HepG2 (cell line): Measurements from ENCODE around the gene CKS1B. TPM values are rescaled to one million over a fixed set of nuclear protein-coding genes. Genes with fewer than 3 reads are reported as not detected.

Experiments
- ADNP ChIP-seq: sonication (generic); formaldehyde crosslinking; IDR thresholded peaks from 2 replicates; pipeline ENCODE4 v1.4.0; 2020; ENCODE audit warnings: missing genetic modification reagents
- ARID2 ChIP-seq: sonication (generic); formaldehyde crosslinking; IDR thresholded peaks from 2 replicates; pipeline ENCODE4 v1.8.1; 2022; ENCODE audit warnings: mild to moderate bottlenecking, missing genetic modification reagents, borderline replicate concordance
- ATF7-NPFF ChIP-seq: sonication (generic); formaldehyde crosslinking; IDR thresholded peaks from 2 replicates; pipeline ENCODE4 v1.8.1; 2023; ENCODE audit warnings: mild to moderate bottlenecking, low read depth, missing genetic modification reagents, moderate library complexity
- BCL3 ChIP-seq: sonication (generic); formaldehyde crosslinking; IDR thresholded peaks from 2 replicates; pipeline ENCODE4 v1.5.1; 2020; ENCODE audit warnings: mild to moderate bottlenecking, missing genetic modification reagents, moderate library complexity
- FIP1L1 ChIP-seq: fragments of 200-400 bp; formaldehyde crosslinking; IDR thresholded peaks from 2 replicates; pipeline ENCODE4 v1.6.1; 2018; ENCODE audit warnings: low read depth, mild to moderate bottlenecking, low read length, moderate library complexity, borderline replicate concordance; ENCODE audit not compliant: insufficient read depth
- FLYWCH1 ChIP-seq: sonication (generic); formaldehyde crosslinking; IDR thresholded peaks from 2 replicates; pipeline ENCODE4 v1.8.1; 2023; ENCODE audit warnings: mild to moderate bottlenecking, missing genetic modification reagents
- HIC2 ChIP-seq: sonication (generic); formaldehyde crosslinking; IDR thresholded peaks from 2 replicates; pipeline ENCODE4 v1.9.0; 2022; ENCODE audit warnings: low read depth, missing genetic modification reagents
- KDM4B ChIP-seq: sonication (generic); formaldehyde crosslinking; IDR thresholded peaks from 2 replicates; pipeline ENCODE4 v1.4.0; 2020; ENCODE audit warnings: missing genetic modification reagents
- KDM5B ChIP-seq: sonication (generic); formaldehyde crosslinking; IDR thresholded peaks from 2 replicates; pipeline ENCODE4 v1.4.0; 2020; ENCODE audit warnings: missing genetic modification reagents, mild to moderate bottlenecking, borderline replicate concordance
- NCOR1 ChIP-seq: fragments of 200-600 bp; sonication (generic); IDR thresholded peaks from 2 replicates; pipeline ENCODE4 v1.7.0; 2017; ENCODE audit warnings: antibody characterized with exemption, low read length, borderline replicate concordance
- NR2F2 ChIP-seq: IDR thresholded peaks from 2 replicates; pipeline ENCODE4 v1.6.1; 2012; ENCODE audit warnings: low read depth, inconsistent platforms, borderline replicate concordance
- PATZ1 ChIP-seq: sonication (generic); formaldehyde crosslinking; IDR thresholded peaks from 2 replicates; pipeline ENCODE4 v1.4.0; 2020; ENCODE audit warnings: missing genetic modification reagents
- RBFOX2 ChIP-seq: fragments of 200-400 bp; formaldehyde crosslinking; IDR thresholded peaks from 2 replicates; pipeline ENCODE4 v1.6.1; 2017; ENCODE audit warnings: low read depth, mild to moderate bottlenecking, low read length
- SNRNP70 ChIP-seq: fragments of 200-400 bp; formaldehyde crosslinking; IDR thresholded peaks from 2 replicates; pipeline ENCODE4 v1.6.1; 2017; ENCODE audit warnings: mild to moderate bottlenecking, low read depth, low read length, moderate library complexity
- SP5 ChIP-seq: IDR thresholded peaks from 2 replicates; pipeline ENCODE4 v1.6.1; 2016; ENCODE audit warnings: low read depth, borderline replicate concordance
- TFDP2 ChIP-seq: sonication (generic); formaldehyde crosslinking; IDR thresholded peaks from 2 replicates; pipeline ENCODE4 v1.4.0; 2020; ENCODE audit warnings: missing genetic modification reagents
- ZFP90 ChIP-seq: sonication (generic); formaldehyde crosslinking; IDR thresholded peaks from 2 replicates; pipeline ENCODE4 v1.8.0; 2022; ENCODE audit warnings: missing genetic modification reagents, mild to moderate bottlenecking, inconsistent platforms, borderline replicate concordance
- ZNF276 ChIP-seq: sonication (generic); formaldehyde crosslinking; IDR thresholded peaks from 2 replicates; pipeline ENCODE4 v1.4.0; 2020; ENCODE audit warnings: mild to moderate bottlenecking, low read depth, missing genetic modification reagents
- ZNF317 ChIP-seq: sonication (generic); formaldehyde crosslinking; IDR thresholded peaks from 2 replicates; pipeline ENCODE4 v1.5.0; 2020; ENCODE audit warnings: mild to moderate bottlenecking, missing genetic modification reagents
- ZNF383 ChIP-seq: sonication (generic); formaldehyde crosslinking; IDR thresholded peaks from 2 replicates; pipeline ENCODE4 v1.4.0; 2020; ENCODE audit warnings: missing genetic modification reagents, mild to moderate bottlenecking, borderline replicate concordance
- ZNF776 ChIP-seq: sonication (generic); formaldehyde crosslinking; IDR thresholded peaks from 2 replicates; pipeline ENCODE4 v1.4.0; 2020; ENCODE audit warnings: mild to moderate bottlenecking, missing genetic modification reagents
- ZSCAN25 ChIP-seq: sonication (generic); formaldehyde crosslinking; IDR thresholded peaks from 2 replicates; pipeline ENCODE4 v1.8.0; 2022; ENCODE audit warnings: mild to moderate bottlenecking, missing genetic modification reagents
- polyA plus RNA-seq, 8 experiments: library from polyadenylated mRNA; depleted of rRNA in 3 of 8; stranded (reverse) in 7 of 8; unstranded in 1 of 8; fragments of >200 nt; fragmentation: Illumina TruSeq in 4 of 8; extraction: Trizol in 4 of 8; gene quantifications; 2 replicates each; pipeline versions ENCODE4 v1.2.1 to v1.2.3, GENCODE V29; 2011 to 2016; ENCODE audit warnings: low read depth in 4 of 8, missing spikeins in 1 of 8, mixed read lengths in 1 of 8; ENCODE audit not compliant: insufficient read depth in 1 of 8
- total RNA-seq, 5 experiments: library from RNA; depleted of rRNA; stranded (reverse); fragments of >200 nt; fragmentation: Illumina TruSeq; extraction: Trizol; gene quantifications; 2 replicates each; pipeline ENCODE4 v1.2.3, GENCODE V29; 2016; ENCODE audit warnings: low read depth in 1 of 5

Gene CKS1B
- total and polyA plus RNA-seq, 2 of the 13 experiments (the other 11 are each of a cell fraction or from before 2014, with no cell fraction given): 217 to 222 TPM

GRCh38 chr1:155007251-155007828 lies 32.9 kb downstream of the CKS1B start (continued):
- TF ChIP-seq PATZ1 (CRISPR knock-in tag) (peak; percentile 79), KDM5B (CRISPR knock-in tag) (no peak), BCL3 (CRISPR knock-in tag) (no peak), ZNF317 (CRISPR knock-in tag) (no peak), SNRNP70 (no peak), NCOR1 (peak; percentile 34; the same call in 1 of the 2 replicates), ZNF776 (CRISPR knock-in tag) (no peak), ADNP (CRISPR knock-in tag) (no peak), KDM4B (no peak), FIP1L1 (no peak), ATF7-NPFF (CRISPR knock-in tag) (no peak), ZNF276 (CRISPR knock-in tag) (peak; percentile 43; the same call in 1 of the 2 replicates), ZFP90 (no peak), FLYWCH1 (CRISPR knock-in tag) (no peak), ARID2 (CRISPR knock-in tag) (no peak), TFDP2 (CRISPR knock-in tag) (0 out of 2 replicates have a peak, but pooled peaks have one; percentile 30), RBFOX2 (peak; percentile 44; the same call in 1 of the 2 replicates), NR2F2 (peak; percentile 44; the same call in 1 of the 2 replicates), SP5 (CRISPR knock-in tag) (peak; percentile 91), ZNF383 (CRISPR knock-in tag) (no peak), ZSCAN25 (CRISPR knock-in tag) (peak; percentile 98), HIC2 (CRISPR knock-in tag) (peak; percentile 98)
